GM18861 (cell line): Measurements from ENCODE around the gene LRP1.

ENCODE experiments used
- ATAC-seq: cut with Tn5 transposase; IDR thresholded peaks from one replicate; pipeline ENCODE4 v1.9.1; 2021; ENCODE audit not compliant: unreplicated experiment

LRP1 gene

GRCh38 chr12:57093415-57094207 lies 34.7 kb upstream of the LRP1 start:
- ATAC-seq = no peak

- ATAC-seq = no peak
These were observed 33.8 kb upstream of the LRP1 start for GRCh38 chr12:57094208-57095160.

GRCh38 chr12:57095440-57095839 lies 32.8 kb upstream of the LRP1 start:
- no peak for ATAC-seq

GRCh38 chr12:57096099-57096572 lies 32.1 kb upstream of the LRP1 start:
- ATAC-seq = no peak

GRCh38 chr12:57096748-57097553 lies 31.3 kb upstream of the LRP1 start:
- no peak for ATAC-seq

GRCh38 chr12:57097554-57097835 lies 30.8 kb upstream of the LRP1 start:
- no peak for ATAC-seq

- ATAC-seq = no peak
These were observed 29.7 kb upstream of the LRP1 start for GRCh38 chr12:57098546-57098945.

- ATAC-seq = no peak
These were observed 29.1 kb upstream of the LRP1 start for GRCh38 chr12:57099047-57099714.

GRCh38 chr12:57099766-57100165 lies 28.5 kb upstream of the LRP1 start:
- no peak for ATAC-seq

GRCh38 chr12:57101892-57102695 lies 26.2 kb upstream of the LRP1 start:
- ATAC-seq = no peak

GRCh38 chr12:57103856-57104255 lies 24.4 kb upstream of the LRP1 start:
- no peak for ATAC-seq

GRCh38 chr12:57104292-57104910 lies 23.9 kb upstream of the LRP1 start:
- ATAC-seq = no peak

GRCh38 chr12:57105011-57105753 lies 23.1 kb upstream of the LRP1 start:
- ATAC-seq = no peak

- ATAC-seq = no peak
These were observed 22.1 kb upstream of the LRP1 start for GRCh38 chr12:57106021-57106708.

- ATAC-seq = no peak
These were observed 20.7 kb upstream of the LRP1 start for GRCh38 chr12:57107456-57108155.

GRCh38 chr12:57109207-57110103 lies 18.8 kb upstream of the LRP1 start:
- no peak for ATAC-seq
